ENCODE data around the gene MICA. TPM values are rescaled to one million over a fixed set of nuclear protein-coding genes. Genes with fewer than 3 reads are reported as not detected.

The MICA gene
- total RNA-seq, 2 donors from 2014 or later: 12.5 to 13.7 TPM

GRCh38 chr6:31354864-31355582 lies 48.4 kb upstream of the MICA start:
- WGBS, 2 experiments (ENCODE audit: insufficient coverage in 1 of 2, insufficient read length in 1 of 2): 89 to 90% methylated on average over 3 to 11 of the region's 11 CpGs
- Histone ChIP-seq H3K27ac (ENCODE audit: low read depth, low read length) (no peak overlapping the region), H3K27me3 (ENCODE audit: control insufficient read depth, insufficient read depth, low read length, poor library complexity, severe bottlenecking) (peaks cover 72% of the 10 kb centered on the region), H3K9me3 (ENCODE audit: control insufficient read depth, low read length) (no peaks in the 10 kb centered on the region), H3K4me3 (ENCODE audit: low read length) (no peak overlapping the region), H3K9ac (ENCODE audit: extremely low read depth, low read length, poor library complexity, severe bottlenecking) (no peak overlapping the region), H3K36me3 (ENCODE audit: control insufficient read depth, insufficient read depth, low read length) (no peaks in the 10 kb centered on the region), H3K4me1 (ENCODE audit: control insufficient read depth, insufficient read depth, low read length) (no peaks in the 10 kb centered on the region)
- H3K36me3 Mint-ChIP-seq (ENCODE audit: low read depth): peaks cover 23% of the 10 kb centered on the region
- peak overlapping the region; percentile 72 for H3K4me3 Mint-ChIP-seq
- no peak for TF ChIP-seq CTCF (conservative IDR thresholded peaks at IDR 0.05)
- no peak overlapping the region for H3K27ac Mint-ChIP-seq
- H3K4me1 Mint-ChIP-seq: peaks cover 17% of the 10 kb centered on the region
- DNase-seq: no peak
- H3K27me3 Mint-ChIP-seq (ENCODE audit: insufficient read depth): peaks cover 87% of the 10 kb centered on the region
- H3K9me3 Mint-ChIP-seq: no peaks in the 10 kb centered on the region

- no peak for TF ChIP-seq CTCF (conservative IDR thresholded peaks at IDR 0.05)
- WGBS, 2 experiments (ENCODE audit: insufficient coverage in 1 of 2, insufficient read length in 1 of 2): 78 to 87% methylated on average over 4 to 5 of the region's 5 CpGs
- Mint-ChIP-seq H3K27ac (no peak overlapping the region), H3K9me3 (no peaks in the 10 kb centered on the region), H3K36me3 (ENCODE audit: low read depth) (peaks cover 23% of the 10 kb centered on the region), H3K4me1 (peaks cover 11% of the 10 kb centered on the region), H3K27me3 (ENCODE audit: insufficient read depth) (peaks cover 93% of the 10 kb centered on the region), H3K4me3 (peak overlapping the region; percentile 72)
- no peak for DNase-seq
- Histone ChIP-seq H3K4me1 (ENCODE audit: control insufficient read depth, insufficient read depth, low read length) (no peaks in the 10 kb centered on the region), H3K9ac (ENCODE audit: extremely low read depth, low read length, poor library complexity, severe bottlenecking) (no peak overlapping the region), H3K4me3 (ENCODE audit: low read length) (no peak overlapping the region), H3K36me3 (ENCODE audit: control insufficient read depth, insufficient read depth, low read length) (no peaks in the 10 kb centered on the region), H3K9me3 (ENCODE audit: control insufficient read depth, low read length) (no peaks in the 10 kb centered on the region), H3K27me3 (ENCODE audit: control insufficient read depth, insufficient read depth, low read length, poor library complexity, severe bottlenecking) (peaks cover 77% of the 10 kb centered on the region), H3K27ac (ENCODE audit: low read depth, low read length) (no peak overlapping the region)
Observed at GRCh38 chr6:31355583-31355948, 47.8 kb upstream of the MICA start.

GRCh38 chr6:31356216-31356945 lies 47.0 kb upstream of the MICA start:
- Mint-ChIP-seq H3K4me3 (peak overlapping the region; percentile 72), H3K27ac (no peak overlapping the region), H3K4me1 (peaks cover 4% of the 10 kb centered on the region), H3K9me3 (peaks cover 4% of the 10 kb centered on the region), H3K36me3 (ENCODE audit: low read depth) (peaks cover 23% of the 10 kb centered on the region), H3K27me3 (ENCODE audit: insufficient read depth) (peaks cover 95% of the 10 kb centered on the region)
- H3K4me1 ChIP-seq (ENCODE audit: control insufficient read depth, insufficient read depth, low read length): no peaks in the 10 kb centered on the region
- H3K9me3 ChIP-seq (ENCODE audit: control insufficient read depth, low read length): no peaks in the 10 kb centered on the region
- peak overlapping the region; percentile 78 for H3K4me3 ChIP-seq (ENCODE audit: low read length)
- peaks cover 77% of the 10 kb centered on the region for H3K27me3 ChIP-seq (ENCODE audit: control insufficient read depth, insufficient read depth, low read length, poor library complexity, severe bottlenecking)
- H3K36me3 ChIP-seq (ENCODE audit: control insufficient read depth, insufficient read depth, low read length): no peaks in the 10 kb centered on the region
- DNase-seq: peak; percentile 68
- no peak overlapping the region for H3K9ac ChIP-seq (ENCODE audit: extremely low read depth, low read length, poor library complexity, severe bottlenecking)
- TF ChIP-seq CTCF (conservative IDR thresholded peaks at IDR 0.05): no peak
- no peak overlapping the region for H3K27ac ChIP-seq (ENCODE audit: low read depth, low read length)
- 6 to 11% methylated on average over 20 to 83 of the region's 83 CpGs for WGBS, 2 experiments (ENCODE audit: insufficient coverage in 1 of 2, insufficient read length in 1 of 2)

All from endodermal cell (in vitro differentiated cells).